ENCODE data around the gene FRAT2.

The FRAT2 gene

GRCh38 chr10:97323501-97323900 lies 11.0 kb downstream of the FRAT2 start:
- no peak for DNase-seq

GRCh38 chr10:97321804-97322190 lies 12.7 kb downstream of the FRAT2 start:
- DNase-seq = no peak

- DNase-seq = no peak
These were observed 13.3 kb downstream of the FRAT2 start for GRCh38 chr10:97321032-97321803.

- no peak for DNase-seq
These were observed 14.0 kb downstream of the FRAT2 start for GRCh38 chr10:97320480-97321031.

- peak; percentile 54 for DNase-seq
These were observed 14.7 kb downstream of the FRAT2 start for GRCh38 chr10:97319671-97320479.

- peak; percentile 86 for DNase-seq
These were observed 15.5 kb downstream of the FRAT2 start, which contains the start of gene FRAT1 for GRCh38 chr10:97318772-97319651. Gene FRAT1 (plus strand): TSS chr10:97319271. CDS start chr10:97319454, 183 bp downstream.

- no peak for DNase-seq
These were observed 19.9 kb downstream of the FRAT2 start for GRCh38 chr10:97314671-97315070.

- no peak for DNase-seq
These were observed 21.6 kb downstream of the FRAT2 start for GRCh38 chr10:97312897-97313296.

GRCh38 chr10:97311111-97311626 lies 23.4 kb downstream of the FRAT2 start:
- no peak for DNase-seq

GRCh38 chr10:97307866-97308780 lies 26.4 kb downstream of the FRAT2 start:
- no peak for DNase-seq

- DNase-seq = no peak
These were observed 27.1 kb downstream of the FRAT2 start for GRCh38 chr10:97307441-97307840.

- no peak for DNase-seq
These were observed 32.3 kb downstream of the FRAT2 start for GRCh38 chr10:97302088-97302791.

- no peak for DNase-seq
These were observed 33.5 kb downstream of the FRAT2 start for GRCh38 chr10:97300980-97301379.

- DNase-seq = no peak
These were observed 36.3 kb downstream of the FRAT2 start for GRCh38 chr10:97298223-97298571.

GRCh38 chr10:97297556-97298222 lies 36.8 kb downstream of the FRAT2 start:
- DNase-seq = no peak

- DNase-seq = no peak
These were observed 41.7 kb downstream of the FRAT2 start for GRCh38 chr10:97292862-97293198.

- peak; percentile 99 for DNase-seq
These were observed 42.2 kb downstream of the FRAT2 start, which contains the start of gene ARHGAP19 for GRCh38 chr10:97292097-97292861. Gene ARHGAP19 (minus strand): TSS chr10:97292637. CDS start chr10:97292627, 10 bp downstream.

- no peak for DNase-seq
These were observed 43.0 kb downstream of the FRAT2 start for GRCh38 chr10:97291357-97292096.

Measured in activated CD4-positive, alpha-beta T cell treated with anti-CD3 and anti-CD28 coated beads, Interleukin-2, amount 50 U/mL, for 16 hours (primary cell).